Measurements from ENCODE around the gene DNAH8.

The DNAH8 gene

DNA sequence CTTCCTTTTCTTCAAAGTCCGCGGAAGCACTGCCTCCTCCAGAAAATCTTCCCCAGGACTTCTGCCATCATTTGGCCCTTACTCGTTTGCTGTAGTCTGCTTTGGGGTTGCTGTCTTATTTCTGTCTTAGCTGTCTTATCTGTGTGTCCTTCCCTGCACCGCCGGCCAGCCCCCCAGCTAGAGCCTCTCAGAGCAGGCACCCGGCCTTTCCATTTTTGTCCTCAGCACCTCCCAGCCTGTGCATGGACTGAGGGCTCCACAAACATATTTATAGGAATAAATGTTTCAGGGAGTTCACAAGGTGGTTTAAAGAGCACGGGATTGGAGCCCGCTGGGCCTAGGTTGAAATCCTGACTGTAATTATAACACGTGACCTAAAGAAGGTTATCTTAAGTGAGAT is 341.6 kb downstream of the DNAH8 start:
- FAIRE-seq = no peak

DNA sequence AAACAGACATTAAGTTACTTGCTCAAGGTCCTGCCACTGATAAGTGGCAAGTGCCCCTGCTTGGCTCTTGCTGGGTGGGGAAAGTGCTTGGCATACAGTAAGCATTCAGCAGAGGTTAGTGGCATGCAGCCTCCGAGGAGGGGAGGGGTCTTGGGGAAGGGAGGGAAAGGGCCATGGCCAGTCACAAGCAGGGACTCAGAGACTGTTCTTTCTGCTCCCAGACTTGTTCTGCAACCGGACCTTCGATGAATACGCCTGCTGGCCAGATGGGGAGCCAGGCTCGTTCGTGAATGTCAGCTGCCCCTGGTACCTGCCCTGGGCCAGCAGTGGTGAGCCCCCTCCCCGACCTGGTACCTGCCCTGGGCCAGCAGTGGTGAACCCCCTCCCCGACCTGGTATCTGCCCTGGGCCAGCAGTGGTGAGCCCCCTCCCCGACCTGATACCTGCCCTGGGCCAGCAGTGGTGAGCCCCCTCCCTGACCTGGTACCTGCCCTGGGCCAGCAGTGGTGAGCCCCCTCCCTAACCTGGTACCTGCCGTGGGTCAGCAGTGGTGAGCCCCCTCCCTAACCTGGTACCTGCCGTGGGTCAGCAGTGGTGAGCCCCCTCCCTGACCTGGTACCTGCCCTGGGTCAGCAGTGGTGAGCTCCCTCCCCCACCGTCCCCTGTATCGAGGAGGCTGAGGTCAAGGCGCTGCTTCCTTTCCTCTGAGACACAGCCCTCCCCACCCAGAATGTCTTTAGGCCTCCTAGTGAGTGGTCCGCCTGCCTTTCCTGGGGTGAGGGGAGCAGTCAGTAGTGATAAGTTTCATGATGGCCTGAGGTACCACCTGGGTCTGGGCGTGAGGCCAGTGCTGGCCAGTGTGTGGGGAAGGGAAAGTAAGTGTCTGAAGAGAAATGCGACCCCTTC is 342.4 kb downstream of the DNAH8 start:
- no peak for FAIRE-seq

DNA sequence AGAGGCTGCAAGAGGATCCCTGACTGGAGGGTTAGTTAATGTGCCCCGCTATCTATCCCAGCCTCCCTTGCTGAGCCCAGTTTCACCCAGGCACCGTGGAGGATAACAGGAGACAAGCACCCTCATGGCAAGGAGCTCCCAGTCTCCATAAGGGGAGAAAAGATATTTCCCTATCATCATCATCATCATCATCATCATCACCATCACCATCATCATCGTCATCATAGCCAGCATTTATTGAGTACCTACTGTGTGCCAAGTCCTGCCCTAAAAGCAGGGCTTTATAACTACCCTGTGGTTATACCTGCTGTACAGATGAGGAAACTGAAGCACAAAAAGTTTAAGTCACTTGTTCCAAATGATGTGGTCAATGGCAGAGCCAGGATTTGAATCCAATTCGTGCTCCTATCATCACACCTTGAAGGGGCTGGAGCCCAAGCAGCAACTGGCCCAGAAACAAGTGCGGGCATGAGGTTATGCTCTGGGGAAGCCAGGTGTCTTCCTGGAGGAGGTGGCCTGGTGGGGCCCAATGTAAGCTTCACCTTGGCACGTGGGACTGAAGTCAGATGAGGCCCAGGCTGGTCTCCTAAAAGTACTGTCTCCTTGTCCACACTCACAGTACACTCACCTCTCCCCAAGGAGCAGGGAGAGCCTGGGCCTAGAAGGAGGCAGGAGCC is 343.5 kb downstream of the DNAH8 start:
- no peak for FAIRE-seq

DNA sequence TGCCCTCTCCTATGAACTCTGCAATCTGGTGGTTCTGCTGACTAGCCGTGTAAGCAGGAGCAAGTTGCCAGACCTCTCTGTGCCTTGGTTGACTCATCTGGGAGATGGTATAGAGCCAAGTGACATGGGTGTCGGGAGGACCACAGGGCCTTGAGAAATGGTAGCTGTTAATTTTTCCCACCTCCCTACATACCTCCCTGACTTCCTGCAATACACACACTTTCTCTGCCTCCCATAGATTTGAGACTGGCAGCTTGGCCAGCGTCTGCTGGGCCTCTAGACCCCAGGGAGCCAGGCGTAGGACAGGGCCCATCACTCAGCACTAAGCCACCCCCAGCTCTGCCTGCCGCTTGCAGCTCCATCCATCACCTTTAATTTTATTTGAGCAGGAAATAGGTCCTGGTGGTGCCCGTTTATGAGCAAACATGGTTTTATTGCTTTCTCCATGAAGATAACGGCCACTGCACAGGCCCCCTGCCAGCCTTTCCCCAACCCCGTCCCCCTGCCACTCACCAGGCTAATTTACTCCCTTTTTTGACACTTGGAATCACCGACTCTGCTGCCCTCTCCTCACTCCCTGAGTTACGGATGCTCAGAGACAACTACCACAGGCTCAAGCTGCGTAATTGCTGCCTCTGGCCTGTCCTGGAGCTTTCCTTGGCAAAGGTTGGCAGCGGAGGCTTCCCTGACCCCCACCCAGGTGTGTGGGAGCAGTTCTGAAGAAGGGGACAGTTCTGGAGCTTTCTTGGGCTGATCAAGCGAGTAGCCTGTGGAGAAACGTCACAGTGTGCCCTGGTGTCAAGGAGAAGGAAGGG is 344.6 kb downstream of the DNAH8 start:
- no peak for FAIRE-seq

DNA sequence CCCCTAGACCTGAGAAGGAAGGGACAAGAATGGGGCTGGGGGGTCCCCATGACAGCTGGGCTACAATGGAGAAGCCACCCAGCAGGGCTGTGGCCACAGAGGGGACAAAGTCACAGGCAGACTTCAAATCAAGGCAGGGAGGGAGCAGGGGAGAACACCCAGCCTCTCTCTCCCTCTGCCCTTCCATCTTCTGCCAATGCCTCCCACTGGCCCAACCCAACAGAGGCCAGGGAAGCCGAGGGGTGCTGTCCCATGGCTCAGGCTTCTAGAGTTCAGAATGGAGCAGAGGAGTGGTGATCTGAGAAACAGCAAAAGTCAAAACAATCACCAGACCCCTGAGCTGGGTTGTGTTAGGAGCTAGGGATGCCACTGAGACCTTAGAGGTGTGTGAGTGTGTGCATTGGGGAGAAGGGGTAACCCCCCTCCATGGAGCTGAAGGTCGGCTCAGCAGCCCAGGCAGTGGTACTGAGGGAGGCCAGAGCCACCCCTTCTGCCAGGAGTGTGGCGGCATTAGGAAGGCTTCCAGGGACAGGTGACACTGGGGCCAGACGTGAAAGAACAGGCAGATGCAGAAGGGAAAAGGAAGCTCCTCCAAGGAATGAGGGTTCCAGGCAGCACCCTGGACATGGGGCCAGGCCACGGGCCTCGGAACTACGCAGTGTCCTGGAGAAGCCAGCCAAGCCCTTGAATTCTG is 345.5 kb downstream of the DNAH8 start:
- no peak for FAIRE-seq

DNA sequence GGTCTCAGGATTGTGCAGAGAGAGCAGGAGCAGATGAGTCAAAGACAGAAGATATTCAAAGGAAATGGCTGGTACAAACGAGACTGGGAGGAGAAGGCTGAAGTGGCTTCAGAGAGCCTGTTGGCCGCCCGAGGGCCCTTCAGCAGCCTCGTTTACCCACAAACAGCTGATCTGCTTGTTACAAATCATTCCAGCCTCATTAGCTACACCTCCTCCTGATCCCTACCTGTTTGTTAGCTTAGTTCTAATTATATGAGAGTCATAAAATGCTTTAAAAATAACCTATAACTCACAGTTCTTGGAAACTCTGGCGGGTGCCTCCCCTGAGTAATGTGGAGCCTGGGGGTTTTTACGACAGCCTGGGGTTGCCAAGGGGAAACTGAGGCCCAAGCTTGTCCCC is 346.1 kb downstream of the DNAH8 start:
- no peak for FAIRE-seq

DNA sequence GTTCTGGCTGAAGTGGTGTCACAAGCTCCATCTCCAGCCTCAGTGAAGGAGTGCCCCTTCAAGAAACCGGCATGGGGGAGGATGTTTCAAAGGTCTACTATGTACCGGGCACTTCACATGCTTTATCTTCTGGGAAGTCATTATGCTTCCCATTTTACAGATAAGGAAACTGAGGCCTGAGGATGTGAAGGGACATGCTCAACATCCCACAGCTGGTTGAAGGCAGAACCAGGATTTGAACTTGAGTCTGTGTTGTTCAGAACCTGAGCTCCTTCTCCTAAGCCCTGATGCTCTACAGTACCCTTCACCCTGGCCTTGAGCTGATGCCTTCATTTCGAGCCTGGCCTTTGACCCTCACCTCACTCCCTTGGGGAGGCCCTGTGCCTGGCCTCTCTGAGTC is 346.5 kb downstream of the DNAH8 start:
- no peak for FAIRE-seq

DNA sequence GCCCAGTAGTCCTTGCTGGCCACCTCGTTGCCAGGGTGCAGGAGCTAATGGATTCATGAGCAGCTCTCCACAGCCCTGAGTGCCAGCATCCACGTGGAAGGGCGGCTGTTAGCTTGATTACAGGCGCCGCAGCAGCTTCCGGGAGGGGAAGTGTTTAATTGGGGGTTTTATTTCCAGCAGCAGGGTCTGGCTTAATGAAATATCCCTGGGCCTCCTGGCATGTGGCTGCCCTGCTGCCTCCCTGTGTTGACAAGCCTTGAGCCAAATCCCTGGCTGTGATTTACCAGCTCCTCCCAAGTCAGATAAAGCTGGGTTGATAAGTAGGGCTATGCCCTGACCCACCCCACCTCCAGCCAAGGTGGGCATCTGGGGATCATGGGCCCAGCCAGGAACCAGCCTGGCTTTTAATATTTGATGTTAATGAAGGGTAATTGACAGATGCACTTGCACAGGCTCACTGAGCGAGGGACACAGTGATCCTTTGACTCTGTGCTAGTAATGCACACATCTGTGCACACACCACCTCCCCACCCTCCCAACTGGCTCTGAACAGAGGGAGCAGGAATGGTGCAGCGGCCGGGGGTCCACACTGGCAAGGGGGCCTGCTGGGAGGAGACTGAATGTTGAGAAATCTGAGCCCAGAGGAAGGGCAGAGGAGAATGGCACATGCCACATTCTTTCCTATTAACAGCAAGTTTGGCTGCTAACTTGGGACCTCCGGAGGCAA is 347.1 kb downstream of the DNAH8 start:
- FAIRE-seq = no peak

DNA sequence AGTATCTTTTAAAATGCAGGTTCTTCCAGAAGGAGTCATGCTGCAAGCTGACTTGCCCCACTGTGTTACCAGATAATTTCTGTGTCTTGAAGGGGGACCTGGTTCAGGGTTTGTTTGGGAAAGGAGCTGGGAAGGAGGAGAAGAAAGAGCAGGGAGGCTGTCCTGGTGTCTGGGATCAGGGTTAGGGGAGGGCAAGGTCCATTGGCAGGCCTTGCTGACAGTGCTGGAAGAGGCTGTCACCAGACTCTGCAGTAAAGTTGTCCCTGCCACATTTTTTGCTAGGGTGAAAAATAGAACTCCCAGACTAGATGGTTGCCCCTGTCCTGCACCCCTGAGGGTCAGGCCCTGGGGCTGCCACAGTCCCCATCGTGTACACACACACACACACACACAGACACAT is 348.4 kb downstream of the DNAH8 start:
- FAIRE-seq = no peak

DNA sequence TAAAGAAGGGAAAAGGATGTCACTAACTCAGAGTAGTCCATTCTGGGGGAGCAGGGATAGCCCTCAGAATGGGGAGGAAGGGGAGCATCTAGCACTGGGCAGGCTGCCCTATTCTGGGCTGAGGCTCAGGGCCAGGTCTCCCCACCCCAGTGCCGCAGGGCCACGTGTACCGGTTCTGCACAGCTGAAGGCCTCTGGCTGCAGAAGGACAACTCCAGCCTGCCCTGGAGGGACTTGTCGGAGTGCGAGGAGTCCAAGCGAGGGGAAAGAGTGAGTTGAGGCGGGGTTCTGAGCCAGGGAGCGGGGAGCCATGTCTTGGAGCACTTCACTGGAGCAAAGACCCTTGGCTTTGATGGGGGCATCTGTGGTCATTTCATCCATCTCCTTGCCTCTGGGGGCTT is 350.4 kb downstream of the DNAH8 start:
- no peak for FAIRE-seq

DNA sequence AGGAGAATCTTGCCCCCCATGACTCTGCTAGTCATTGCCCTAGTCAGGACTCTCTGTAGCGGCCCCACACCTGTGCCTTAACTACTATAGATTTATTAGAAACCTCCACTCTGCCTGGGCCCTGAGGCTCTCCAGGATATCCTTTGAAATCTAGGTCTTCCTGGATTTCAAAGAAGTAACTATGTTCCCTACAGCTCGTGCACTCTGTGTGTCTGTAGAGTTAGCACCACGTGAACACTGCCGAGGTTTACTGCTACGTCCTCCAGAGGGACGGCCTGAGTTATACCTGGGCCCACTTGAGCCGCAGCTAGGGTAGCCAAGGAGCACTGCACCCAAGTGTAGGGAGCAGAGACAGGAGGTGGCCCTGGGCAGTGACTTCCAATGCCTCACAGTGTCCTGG is 353.3 kb downstream of the DNAH8 start:
- FAIRE-seq = no peak

DNA sequence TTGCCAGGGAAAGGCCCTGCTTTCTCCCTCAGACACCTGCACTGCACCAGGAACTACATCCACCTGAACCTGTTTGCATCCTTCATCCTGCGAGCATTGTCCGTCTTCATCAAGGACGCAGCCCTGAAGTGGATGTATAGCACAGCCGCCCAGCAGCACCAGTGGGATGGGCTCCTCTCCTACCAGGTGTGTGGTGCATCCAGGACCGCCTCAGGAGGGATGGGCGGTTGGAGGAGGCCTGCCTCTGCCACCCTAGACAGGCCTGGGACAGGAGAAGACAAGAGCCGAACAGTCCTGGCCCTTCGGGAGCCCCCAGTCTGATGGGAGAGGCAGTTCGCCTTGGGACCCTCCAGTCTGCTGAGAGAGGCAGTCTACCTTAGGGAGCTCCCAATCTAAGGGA is 357.7 kb downstream of the DNAH8 start:
- no peak for FAIRE-seq

DNA sequence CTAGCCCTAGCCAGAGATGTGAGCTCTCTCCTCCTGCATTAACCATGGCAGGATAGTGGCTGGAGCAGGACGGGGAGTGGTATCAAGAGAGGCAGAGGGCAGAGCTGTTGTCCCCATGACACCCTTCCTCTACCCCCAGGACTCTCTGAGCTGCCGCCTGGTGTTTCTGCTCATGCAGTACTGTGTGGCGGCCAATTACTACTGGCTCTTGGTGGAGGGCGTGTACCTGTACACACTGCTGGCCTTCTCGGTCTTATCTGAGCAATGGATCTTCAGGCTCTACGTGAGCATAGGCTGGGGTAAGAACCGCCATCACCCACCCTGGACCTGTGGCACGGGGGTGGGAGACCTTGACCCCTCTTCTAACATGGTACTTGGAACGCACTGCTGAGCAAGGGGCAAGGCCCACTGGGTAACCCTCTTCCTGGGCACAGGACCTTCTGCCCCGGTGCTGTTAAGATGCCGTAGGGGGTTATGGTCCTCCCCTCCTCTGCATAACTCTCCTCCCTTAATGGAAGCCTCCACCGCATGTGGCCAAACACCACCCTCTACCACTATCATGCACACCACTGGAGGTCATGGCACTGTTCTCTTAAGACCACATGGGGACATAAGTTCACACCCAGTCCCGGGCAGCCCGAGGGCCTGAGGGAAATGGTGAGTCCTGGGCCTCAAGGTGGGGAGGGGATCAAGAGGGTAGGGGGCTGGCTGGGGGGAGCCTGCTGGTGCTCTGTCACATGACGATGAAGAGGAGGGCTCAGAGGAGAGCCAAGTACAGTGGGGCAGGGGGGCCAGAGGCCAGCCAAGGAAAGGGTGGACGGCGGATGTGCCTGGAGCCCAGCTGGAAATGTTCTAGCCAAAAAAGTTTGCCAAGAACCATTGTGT is 358.6 kb downstream of the DNAH8 start:
- FAIRE-seq = no peak

DNA sequence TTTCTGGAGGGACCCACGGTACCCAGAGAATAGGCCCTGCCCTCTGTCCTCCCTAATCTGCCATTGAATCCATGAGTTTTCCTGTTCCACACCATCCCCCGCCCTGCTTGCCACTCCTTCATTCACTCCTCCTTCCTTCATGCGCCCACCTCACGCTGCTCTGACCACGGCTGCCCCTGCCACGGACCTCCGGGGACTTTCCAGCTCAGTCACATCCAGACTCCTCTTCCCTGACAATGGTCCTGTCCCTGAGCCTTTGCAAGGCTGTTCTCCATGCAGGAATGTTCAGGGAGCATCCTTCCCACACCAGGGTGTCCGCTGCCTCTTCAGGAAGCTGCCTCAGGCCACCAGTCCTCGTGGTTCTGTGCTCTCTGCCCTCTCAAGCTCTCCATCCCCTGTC is 359.4 kb downstream of the DNAH8 start:
- FAIRE-seq = no peak

DNA sequence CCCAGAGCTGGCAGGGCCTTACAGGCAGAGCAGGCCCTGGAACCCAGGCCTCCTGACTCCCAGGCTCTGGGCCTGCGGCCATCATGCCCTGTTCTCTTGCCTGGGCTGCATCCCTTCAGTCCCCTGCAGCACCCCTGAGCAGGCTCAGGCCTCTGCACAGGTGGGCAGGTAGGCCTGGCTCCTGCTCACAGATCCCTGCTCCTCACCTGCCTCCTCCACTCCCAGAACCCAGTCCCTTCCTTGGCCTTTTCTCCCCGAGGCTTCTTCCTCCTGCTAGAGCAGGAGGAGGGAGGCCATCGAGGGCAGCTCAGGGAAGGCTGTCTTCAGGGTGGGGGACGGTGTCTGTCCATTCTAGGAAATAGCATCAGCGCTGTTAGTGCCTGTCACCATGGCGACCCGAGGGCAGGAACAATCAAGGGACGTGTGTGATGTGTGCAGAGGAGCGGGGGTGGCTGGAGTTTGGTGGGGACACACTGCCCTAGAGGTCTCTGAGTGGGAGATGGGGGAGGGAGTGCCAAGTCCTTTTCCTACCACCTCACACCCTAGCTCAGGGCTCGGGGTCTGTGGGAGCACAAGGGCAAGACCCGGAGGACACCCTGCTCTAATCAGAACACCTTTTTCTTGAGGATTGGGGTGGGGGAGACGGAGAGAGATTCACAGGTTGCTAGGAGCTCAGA is 360.0 kb downstream of the DNAH8 start:
- no peak for FAIRE-seq

DNA sequence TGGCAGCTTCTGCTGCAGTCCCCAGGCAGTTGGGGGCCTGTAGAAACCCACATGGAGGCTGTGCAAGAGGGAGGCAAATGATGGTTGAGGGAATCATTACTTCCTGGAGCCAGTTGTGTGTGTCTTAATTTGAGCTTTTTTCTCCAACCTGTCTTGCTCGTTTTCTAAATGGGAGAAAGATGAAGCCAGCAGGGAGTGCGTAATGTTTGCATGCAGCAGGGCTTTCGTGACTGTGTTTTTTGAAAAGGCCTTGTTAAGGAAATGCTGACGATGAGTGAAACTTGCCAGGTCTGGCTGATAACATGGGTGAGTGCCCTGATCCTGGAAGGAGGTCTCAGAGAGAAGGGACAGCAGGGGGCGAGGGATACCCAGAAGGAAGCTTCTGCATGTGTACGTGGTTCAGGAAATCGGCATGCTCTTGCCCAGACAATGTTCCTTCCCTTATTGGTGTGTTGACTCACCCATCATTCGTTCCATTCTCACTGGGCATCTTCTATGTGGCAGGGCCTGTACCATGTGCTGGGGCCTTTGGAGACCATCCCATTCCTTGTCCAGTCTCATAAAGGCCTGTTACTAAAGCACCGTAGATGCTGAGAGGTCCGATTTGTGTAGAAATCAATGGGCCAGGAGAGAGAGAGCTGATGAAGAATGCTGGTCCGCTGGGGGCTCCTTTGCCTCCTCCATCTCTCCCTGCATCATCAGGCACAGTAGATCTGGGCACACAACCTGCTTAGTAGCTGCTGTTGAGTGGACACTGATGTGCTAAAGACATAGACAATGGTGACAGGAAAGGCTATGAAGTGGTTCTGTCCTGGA is 360.9 kb downstream of the DNAH8 start:
- no peak for FAIRE-seq

DNA sequence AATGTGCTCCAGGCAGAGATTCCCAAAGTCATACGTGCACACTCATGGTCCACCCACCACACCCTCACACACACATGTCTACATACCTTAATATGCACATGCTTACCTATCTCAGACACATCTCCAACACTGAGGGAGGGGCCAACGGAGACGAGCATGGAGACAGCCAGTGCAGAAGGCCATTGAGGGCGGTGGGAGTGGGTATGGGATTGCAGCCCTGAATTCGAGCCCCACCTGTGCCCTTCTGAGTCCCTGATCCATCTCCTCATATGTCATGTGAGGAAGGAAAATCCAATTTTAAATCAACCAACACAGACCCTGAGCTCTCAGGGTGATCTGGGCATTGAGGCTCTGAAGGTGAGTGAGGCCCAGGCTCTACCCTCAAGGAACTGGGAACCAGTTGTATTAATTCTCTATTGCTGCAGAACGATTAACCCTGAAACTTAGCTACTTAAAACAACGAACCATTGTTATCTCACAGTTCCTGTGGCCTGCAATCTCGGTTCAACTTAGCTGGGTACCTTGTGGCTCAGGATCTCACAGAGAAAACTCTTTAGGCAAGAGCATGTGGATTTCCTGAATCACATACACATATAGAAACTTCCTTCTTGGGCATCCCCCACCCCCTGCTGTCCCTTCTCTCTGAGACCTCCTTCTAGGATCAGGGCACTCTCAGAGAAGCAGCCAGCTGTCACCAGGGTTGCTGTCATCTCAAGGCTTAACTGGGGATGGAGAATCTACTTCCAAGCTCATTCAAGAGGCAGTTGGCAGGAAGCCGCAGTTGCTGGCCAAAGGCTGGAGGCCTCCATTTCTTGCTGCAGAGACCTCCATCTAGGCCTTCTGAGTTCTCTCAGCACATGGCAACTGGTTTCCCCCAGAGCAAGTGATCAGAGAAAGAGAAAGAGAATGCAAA is 361.8 kb downstream of the DNAH8 start:
- no peak for FAIRE-seq

DNA sequence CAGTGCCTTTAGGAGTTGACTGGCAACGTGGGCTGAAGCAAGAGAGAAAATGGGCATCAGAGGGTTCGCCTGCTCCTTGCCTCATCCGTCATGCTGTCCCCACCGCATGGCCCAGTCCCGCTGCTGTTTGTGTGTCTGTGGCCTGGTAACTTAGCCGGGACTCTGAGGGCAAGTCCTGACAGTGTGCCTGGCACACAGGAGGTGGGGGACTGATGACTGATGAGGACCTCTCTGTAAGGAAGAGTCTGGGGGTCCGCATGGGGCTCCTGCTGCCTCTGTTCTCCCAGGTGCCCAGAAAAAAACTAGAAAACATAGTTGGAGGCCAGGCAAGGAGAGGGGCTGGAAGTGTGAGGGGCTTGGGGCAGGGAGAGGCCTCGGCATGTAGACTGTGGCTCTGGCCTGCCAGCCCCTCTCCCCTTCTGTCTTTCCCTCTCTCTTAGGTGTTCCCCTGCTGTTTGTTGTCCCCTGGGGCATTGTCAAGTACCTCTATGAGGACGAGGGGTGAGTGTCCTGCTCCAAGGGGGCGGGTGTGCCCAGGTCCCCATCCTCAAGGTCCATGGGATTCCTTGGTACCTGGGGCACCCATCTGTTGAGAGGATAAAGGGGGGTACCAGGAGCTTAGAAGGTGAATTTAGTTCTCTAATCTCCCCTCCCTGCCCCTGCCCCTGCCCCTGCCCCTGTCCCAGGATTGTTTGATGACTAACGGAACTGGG is 362.9 kb downstream of the DNAH8 start:
- FAIRE-seq = no peak
